Stimulated activated CD8-positive, alpha-beta memory T cell treated with anti-CD3 and anti-CD28 coated beads, Interleukin-7, amount 100 ng/mL, for 48 hours (primary cell): ENCODE results near the gene ST14.
A peak's percentile ranks its signal among the peaks of the same experiment; 100 is the strongest.

Source experiments
- DNase-seq, 2 donors: peaks; one replicate each; pipeline ENCODE4 v3.0.0-alpha.2; 2020; ENCODE audit warnings: low read depth in 1 of 2; ENCODE audit errors: extremely low read depth in 1 of 2

Gene ST14

DNA sequence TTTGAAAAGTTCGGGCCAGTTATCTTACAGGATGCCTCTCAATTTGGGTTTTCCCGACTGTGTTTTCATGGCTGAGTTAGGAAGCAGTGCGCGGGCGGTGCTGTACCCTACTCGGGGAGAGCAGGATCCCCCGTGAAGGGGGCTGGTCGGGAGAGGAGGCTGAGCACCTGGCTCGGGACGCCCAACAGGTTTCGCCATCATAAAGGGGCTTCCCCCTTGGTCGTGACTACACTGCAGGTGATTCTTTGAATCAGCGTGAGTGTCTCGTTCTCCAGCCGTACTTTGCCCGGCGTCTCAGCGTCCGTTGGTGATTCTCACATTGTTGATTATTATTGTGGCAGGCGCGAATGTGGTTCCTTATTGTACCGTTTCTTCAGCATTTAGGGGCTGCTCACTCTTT is 46.6 kb downstream of the ST14 start:
- DNase-seq, result no peak

DNA sequence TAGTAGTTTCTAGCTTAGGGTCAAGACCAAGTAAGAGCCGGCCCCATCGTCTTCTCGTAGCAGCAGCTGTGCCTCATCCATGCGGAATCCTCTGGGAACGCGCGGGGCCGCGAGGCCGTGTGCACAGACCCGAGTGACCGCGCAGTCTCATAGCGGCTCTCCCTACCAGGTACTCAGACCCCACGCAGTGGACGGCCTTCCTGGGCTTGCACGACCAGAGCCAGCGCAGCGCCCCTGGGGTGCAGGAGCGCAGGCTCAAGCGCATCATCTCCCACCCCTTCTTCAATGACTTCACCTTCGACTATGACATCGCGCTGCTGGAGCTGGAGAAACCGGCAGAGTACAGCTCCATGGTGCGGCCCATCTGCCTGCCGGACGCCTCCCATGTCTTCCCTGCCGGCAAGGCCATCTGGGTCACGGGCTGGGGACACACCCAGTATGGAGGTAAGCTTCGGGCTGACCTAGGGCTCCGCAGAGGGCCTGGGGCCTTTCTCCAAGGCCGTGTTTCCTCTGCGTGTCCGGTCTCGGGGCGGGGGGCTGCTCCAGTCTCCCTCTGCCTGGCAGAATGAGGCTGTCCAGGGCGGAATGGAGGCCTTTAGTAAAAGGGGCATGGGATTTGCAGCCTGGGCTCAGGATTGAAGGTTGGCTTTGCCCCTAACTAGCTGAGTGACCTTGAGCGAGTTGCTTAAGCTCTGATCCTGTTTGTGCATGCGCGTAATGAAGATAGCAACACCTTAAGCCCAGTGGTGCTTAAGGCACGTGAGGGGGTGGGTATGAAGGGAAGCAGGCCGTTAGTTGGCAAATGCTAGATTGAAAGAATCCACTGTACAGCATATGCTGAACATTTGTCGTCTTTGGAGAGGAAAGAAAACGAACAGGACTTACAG is 48.9 kb downstream of the ST14 start:
- no peak for DNase-seq

DNA sequence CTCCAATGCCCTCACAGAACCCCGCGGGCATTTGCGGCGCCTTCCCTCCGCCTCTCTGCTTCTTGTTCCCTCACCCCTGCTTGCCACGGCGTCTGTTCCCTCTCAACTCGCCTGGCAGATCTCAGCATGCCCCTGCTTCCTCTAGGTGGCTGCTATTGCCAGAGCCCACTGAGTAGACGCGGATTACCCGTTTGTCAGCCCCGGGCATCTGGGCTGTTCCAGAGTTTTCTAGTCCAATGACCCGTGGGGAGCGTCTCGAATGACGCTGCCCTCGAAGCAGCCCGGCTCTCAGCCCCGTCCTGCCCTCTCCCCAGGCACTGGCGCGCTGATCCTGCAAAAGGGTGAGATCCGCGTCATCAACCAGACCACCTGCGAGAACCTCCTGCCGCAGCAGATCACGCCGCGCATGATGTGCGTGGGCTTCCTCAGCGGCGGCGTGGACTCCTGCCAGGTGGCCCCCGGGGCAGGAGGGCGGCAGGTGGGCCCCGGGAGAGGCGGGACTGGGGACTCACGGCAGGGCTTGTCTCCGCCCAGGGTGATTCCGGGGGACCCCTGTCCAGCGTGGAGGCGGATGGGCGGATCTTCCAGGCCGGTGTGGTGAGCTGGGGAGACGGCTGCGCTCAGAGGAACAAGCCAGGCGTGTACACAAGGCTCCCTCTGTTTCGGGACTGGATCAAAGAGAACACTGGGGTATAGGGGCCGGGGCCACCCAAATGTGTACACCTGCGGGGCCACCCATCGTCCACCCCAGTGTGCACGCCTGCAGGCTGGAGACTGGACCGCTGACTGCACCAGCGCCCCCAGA is 49.7 kb downstream of the ST14 start:
- DNase-seq, result no peak

DNA sequence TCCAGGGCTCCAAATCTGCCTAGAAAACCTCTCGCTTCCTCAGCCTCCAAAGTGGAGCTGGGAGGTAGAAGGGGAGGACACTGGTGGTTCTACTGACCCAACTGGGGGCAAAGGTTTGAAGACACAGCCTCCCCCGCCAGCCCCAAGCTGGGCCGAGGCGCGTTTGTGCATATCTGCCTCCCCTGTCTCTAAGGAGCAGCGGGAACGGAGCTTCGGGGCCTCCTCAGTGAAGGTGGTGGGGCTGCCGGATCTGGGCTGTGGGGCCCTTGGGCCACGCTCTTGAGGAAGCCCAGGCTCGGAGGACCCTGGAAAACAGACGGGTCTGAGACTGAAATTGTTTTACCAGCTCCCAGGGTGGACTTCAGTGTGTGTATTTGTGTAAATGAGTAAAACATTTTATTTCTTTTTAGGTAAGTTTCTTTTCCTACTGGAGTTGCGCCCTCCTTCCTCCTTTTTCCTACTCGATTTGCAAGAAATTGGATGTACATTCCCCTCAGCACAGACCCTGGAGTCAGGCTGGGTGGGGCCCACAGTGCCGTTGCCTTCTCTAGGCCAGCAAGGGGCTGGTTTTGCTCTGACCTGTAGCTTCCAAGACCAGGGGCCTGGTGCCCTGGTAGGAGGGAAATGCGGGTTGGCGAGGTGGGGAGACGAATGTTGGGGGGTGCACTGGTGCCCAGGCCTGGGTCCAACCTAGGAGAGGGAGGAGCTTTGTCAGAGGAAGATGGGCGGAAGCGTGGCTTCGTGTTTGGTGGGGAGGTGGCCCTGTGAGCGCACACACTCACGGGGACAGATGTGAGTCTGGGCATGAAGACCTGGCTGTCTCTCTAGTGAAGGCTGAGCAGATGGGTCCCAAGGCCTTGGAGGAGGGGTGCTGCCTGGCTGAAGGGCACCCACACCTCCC is 50.6 kb downstream of the ST14 start:
- no peak for DNase-seq

DNA sequence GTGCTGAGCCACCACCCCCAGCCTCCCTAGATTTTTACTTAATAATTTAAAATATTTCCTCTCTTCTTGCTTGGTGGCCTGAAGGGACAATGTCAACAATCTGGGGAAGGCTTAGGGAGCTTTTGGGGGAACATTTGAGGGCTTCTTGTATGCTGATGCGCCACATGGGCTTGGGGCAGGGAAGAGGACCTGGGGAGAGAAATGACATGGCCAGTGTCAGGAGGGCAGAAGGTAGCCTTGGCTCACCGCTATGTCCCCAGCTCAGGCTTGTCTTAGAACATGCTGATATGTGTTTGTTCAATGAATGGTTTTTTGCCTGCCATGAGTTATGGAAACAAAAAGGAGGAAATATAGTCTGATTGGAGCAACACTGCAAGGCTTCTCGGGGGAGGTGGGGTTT is 51.6 kb downstream of the ST14 start:
- DNase-seq, result no peak

DNA sequence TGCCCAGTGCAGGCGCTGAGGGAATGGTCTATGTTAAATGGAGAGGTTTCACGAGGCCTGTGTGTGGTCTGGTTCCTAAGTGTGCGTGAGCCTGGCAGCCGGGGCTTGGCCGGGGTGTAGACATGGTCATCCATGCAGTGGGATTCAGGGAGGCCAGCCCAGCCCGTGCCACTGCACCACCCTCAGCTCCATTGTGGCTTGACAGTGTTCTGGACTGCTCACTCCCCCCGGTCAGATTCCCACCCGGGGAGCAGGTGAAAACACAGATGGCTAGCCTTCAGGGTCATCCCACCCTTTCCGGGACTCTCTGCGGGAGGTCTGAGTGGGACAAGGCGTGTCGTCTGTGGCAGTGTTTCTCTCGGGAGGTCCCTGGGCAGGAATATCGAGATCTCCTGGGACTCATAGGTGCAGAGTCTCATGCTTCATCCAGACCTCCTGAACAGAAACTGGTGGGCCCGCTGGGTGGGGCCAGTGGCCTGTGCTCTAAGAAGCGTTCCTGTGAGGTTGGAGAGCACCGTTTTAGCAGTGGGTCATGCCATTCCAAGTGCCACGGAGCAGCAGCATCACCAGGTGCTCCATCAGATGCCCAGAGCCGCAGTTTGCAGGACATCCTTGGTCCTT is 52.3 kb downstream of the ST14 start:
- DNase-seq, result no peak

DNA sequence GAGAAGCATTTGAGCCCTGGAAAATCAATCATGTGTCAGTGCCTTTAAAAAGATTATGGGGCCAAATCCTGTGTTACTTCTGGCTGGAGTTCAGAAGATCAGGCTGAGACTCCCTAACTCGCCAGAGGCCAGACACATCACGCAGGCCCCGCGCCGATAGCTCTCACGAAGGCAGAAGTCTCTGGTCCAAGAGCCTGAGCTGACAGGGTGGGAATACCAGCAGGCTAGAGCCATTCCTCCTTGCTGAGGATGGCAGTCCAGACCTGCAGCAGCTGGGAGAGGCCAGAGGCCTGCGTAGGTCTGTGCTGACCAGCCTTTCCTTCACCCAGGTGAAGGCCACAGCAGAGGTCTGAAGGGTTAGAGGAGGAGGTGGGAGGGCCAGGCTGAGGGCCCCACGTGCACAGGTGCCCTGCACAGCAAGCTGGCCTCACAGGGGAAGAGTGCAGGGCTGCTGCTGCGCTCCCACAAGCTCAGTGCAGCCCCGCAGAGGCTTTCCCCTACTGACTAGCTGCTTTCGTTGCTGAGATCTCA is 52.9 kb downstream of the ST14 start:
- DNase-seq, result no peak

DNA sequence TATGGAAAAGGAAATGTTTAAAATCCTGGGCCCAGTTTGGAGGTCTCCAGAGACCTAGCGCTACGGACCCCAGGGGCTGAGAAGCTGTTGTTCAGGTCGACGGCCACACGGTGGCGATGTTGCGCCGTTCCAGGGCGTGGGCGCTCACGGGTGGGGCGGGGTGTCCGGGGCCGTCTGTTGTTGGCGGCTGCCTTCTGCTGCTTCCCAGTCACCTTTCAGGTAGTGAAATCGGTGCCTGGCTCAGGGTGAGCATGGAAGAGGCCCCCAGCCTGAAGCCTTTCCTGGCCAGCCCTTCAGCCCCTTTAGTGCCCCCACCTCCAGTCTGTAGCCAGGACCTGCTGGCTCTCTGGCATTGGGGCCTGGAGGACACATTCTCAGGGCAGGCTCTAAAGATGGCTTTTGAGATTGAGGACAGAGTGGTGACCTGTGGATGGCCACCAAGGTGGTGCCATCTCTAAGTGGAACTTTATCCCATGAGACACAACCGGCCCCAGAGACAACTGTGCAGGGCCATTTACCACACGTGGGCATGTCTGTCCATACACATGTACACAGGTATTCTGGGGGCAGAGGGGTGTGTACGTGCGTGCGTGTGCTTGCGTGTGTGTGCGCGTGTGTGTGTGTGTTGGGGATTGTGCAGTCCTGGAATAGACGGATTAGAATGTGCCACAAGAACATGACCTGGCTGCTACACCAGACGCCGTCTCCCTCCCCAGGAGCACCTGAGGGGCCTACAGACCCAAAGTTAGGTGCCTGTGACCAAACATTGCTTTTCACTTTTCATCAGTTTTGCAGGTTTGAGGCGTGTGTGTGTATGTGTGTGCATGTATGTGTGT is 53.8 kb downstream of the ST14 start:
- peak; percentile 25 to 37 for DNase-seq

DNA sequence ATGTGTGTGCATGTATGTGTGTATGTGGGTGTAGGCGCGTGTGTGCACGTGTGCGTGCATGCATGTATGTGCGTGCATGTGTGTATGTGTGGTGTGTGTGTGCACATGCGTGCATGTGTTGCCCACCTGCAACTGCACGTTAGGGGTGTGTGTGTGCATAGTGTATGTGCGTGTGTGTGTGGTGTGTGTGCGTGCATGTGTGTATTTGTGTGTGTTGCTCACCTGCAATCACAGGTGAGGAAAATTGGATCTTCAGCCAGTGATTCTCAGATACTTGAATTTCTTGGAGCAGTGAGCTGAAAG is 54.3 kb downstream of the ST14 start:
- no peak for DNase-seq

DNA sequence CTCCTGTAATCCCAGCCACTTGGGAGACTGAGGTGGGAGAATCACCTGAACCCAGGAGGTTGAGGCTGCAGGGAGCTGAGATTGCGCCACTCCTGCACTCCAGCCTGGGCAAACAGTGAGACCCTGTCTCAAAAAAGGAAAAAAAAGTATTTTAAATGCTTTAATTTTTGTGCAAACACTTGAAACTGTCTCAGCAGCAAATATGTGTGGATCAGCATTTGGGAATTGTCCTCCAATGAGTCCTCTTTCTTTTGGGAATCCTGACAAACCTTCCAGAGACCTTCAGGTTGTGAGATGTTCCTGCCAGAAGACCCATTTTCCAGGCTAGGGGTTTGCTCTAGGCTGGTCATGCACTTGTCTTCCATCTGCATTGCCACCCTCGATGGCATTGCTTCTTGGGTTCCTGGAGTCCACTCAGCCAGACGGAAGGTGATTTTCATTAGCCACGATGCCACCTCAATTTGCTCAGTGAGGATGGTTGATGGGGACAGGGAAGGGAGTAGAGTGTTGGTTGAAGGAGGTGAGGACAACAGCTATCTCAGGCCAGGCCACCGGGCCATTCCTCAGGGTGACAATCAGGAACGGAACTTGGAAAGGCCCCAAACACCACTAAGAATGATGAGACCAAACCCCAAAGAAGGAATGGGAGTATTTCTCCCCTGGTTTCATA is 55.4 kb downstream of the ST14 start:
- no peak for DNase-seq

DNA sequence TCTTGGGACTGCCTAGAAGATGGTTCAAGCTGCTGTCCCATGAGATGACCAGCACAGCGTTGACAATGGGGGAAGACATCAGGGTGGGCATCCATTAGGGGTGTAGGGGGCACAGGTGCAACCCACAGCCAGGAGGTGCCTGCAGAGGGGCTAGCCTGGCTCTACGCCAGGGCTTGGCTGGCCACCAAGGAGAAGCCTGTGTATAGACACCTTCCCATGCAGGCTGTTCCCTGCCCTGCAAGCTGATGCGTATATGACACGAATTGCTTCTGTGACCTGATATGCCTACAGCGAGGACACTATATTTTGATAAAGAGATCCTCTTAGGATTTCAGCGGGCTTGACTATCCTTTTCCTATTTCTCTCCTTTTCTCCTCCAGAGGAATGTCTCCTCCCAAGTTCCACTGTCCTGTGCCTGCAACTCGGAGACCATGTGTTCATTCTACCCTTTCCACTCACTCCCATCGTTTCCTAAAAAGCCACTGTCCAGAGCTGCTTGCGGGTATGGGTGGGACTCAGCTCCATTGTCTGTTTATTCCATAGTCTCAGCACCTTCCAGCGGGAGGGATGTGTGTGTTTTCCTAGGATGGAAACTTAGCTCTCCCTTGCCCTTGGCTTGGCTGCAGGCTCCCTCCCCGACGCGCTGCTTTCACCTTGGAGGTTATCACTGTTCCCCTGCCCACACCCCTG is 56.1 kb downstream of the ST14 start:
- DNase-seq, result no peak

DNA sequence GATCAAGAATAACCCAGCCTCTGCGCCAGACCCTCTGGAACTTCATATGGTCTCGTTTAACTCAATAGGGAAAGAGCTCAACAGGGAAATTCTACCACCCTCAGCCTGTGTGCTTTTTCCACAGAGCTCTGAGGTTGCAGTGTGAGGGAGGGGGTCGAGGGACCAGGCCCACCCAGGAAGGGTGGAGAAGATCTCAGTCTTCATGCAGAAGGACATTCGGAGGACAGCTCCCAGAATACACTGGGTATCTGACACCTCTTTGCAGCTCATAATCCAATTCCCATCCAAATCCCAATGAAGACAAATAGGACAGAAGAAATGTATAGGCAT is 56.6 kb downstream of the ST14 start:
- DNase-seq, result no peak

DNA sequence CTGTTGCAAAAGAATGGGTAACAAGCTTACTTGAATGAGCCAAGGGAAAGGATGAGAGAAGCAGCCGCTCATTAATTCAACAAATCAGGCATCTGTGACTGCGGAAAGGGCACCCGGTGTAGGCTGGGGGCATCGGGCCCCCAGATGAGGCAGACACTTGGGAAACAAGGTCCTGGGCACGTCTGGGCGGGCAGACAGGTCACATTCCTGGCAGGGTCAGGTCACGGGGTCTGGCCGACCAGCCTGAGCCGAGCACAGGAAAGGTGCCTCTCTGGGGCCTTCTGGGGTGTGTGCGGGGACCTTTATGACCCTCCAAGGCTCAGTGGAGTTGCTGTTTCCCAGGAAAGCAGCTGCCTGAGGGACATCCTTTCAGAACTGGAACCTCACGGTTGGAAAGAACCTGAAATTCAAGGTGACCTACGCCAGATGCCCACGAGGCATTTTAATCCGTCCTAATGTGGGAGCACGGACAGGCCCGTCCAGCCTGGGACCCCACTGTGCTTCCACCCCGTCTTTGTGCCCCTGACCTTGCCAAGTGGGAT is 57.1 kb downstream of the ST14 start:
- DNase-seq, result no peak

DNA sequence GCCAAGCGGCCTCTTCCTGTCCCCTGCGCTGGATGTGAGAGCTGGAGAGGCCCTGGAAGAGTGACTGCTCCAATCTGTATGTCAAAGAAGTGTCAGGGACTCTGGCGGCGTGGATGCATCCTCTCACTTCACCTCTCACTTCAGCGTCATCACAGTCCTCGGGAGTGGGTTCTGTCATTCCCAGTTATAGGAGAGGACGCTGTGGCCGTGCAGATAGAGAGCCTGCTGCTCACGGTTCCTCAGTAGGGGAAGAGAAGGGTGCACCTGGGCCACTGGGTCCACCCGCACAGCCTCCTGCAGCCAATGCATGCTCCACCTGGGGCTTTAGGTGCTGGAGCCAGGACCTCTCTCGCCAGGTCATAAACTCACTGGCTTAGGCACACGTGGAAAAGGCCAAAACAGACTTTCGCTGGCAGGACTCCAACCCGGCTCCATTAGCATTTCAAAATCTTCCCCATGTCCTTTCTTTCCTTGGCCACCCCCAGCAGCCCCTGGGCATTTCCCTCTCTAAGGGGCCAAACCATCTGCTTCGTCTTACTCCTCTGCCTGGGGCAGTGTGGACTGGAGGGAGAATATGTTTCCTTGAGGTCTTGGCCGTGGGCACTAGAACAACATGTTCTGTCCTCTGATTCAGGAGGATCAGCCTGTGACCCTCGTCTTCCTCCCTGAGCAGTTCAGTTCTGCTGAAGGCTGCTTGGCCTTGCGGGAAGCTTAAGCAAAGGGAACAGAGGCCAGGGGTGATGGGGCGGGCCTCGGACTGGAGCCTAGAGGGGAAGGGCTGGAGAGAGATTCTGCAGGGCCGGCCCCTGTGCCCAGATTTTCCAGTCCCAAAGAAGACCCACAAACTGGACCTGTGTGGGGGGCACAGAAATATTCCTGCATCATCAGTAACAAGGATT is 57.8 kb downstream of the ST14 start:
- DNase-seq, result no peak

DNA sequence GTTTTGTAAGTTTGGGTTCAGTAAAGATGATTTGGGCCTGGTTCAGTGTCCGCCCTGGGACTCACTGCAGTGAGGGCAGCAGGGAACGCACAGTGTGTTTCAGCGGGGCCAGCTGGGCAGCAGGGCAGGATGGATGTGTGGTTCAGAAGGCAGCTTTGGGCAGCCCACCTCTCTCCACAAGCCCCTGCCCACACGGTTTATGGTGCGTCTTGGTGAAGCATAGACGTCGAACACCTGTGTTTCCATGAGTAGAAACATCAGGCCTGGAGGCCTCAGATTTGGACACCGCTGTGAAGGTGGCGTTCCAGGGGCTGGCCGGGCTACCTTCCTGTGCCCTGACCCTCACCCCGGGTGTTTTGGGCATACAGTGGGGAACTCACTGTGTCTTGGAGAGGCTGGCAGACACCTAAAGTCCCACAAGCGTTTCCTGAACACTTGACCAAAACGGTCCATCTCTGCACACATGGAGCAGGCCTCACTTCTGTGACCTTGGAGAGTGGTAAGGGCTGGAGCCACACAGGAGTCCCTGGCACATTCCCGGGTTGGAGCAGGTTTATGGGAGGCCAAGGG is 59.0 kb downstream of the ST14 start:
- DNase-seq, result no peak

DNA sequence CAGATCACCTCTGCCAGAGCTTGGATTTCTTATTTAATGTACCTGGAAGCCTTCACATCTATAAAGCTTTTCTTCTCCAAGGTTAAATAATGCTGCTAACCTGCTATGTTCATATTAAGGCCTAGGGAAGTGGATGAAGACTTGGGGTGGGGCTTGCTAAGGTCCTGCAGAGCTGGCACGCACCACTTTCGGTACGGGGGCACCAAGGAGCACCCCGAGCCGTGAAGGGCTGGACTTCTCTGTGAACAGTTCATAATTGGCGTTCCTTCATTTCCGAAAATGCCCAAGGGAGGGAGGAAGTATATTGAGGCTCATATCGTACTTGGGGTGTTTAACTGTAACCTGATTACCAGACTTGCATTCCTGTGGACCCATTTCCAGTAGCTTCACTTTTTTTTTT is 59.6 kb downstream of the ST14 start:
- DNase-seq, result no peak
